ENCODE measurements around the gene MED27. TPM values are rescaled to one million over a fixed set of nuclear protein-coding genes. Genes with fewer than 3 reads are reported as not detected.

The MED27 gene
- total RNA-seq, 1 donor from 2014 or later, result 21.3 TPM

DNA sequence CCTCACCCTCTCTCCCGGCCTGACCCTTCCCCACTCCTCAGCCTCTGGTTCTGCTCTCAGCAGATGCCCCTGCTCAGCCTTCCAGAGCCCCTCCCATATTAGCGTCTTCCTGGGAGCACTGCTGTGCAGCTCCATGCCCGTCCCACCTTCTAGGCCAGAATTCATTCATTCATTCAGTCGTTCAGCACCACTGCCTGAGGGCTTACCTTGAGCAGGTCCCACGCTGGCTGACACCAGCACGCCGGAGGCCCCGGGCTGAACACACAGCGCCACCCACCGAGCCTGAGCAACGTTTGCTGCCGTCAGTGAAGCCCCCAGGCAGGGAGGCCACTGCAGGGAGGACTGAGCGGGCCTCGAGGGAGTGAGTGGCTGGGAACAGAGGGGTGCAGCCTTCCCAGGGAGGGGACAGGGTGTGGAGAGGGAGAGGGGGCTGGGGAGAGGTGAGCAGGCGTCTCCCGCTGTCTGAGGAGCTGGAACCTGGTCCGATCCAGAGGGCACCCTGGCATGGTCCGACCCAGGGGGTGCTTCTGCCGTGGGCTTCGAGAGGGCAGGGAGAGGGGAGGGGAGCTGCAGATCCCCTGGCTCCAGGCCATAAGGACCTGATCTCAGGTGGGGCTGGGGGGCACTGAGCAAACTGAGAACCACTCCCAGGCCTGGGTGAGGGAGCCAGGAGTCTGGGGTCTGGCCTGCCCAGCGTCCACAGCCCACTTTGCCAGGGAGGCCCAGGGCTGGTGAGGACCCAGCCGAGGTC, 241.0 kb downstream of the MED27 start:
- DNase-seq (ENCODE audit: low read depth), result no peak
- TF ChIP-seq, protein P1, sequence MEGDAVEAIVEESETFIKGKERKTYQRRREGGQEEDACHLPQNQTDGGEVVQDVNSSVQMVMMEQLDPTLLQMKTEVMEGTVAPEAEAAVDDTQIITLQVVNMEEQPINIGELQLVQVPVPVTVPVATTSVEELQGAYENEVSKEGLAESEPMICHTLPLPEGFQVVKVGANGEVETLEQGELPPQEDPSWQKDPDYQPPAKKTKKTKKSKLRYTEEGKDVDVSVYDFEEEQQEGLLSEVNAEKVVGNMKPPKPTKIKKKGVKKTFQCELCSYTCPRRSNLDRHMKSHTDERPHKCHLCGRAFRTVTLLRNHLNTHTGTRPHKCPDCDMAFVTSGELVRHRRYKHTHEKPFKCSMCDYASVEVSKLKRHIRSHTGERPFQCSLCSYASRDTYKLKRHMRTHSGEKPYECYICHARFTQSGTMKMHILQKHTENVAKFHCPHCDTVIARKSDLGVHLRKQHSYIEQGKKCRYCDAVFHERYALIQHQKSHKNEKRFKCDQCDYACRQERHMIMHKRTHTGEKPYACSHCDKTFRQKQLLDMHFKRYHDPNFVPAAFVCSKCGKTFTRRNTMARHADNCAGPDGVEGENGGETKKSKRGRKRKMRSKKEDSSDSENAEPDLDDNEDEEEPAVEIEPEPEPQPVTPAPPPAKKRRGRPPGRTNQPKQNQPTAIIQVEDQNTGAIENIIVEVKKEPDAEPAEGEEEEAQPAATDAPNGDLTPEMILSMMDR (conservative IDR thresholded peaks at IDR 0.05; ENCODE audit: low read depth, low read length), result no peak
- no peak overlapping the region for H3K4me3 ChIP-seq (ENCODE audit: low read depth, low read length)

DNA sequence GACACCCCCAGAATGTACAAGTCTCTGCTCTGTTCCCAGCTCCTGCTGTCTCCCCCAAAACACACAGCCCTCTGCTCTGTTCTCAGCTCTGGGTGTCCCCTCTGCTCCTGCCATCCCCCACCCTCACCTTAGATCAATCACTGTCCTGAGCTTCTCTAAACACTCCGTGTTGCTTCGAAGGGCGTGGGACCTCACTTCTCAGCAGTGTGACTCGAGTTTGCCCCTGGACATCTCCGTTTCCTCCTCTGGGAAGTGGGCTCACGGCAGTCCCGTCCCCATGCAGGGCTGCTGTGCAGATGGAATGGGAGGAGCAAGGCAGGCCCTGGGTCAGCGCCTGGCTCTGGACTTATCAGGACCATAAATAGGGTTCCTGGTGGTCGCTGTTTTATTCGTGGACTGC, 241.8 kb downstream of the MED27 start:
- TF ChIP-seq, protein P1 (conservative IDR thresholded peaks at IDR 0.05; ENCODE audit: low read depth, low read length), result no peak
- DNase-seq (ENCODE audit: low read depth), result no peak
- H3K4me3 ChIP-seq (ENCODE audit: low read depth, low read length), result no peak overlapping the region

DNA sequence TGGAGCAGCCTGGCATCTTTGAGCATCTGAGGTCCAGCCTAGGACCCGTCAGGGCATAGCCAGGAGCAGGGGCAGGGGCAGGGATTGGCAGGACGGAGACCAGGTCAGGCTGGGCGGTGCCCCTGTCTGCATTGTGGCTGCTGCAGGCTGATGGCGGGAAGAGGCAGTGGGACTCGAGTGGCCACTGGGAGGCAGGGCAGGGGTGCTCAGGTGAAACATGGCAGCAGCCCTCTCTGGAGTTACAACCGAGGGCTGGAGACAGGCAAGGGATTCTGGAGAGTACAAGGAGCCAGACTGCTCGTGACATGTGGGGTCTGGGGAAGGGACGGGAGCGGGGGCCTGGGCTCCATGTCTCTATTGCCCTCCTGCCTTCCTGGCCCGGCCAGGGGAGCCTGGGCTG, 242.4 kb downstream of the MED27 start:
- TF ChIP-seq, protein P1 (conservative IDR thresholded peaks at IDR 0.05; ENCODE audit: low read depth, low read length), result no peak
- no peak for DNase-seq (ENCODE audit: low read depth)
- no peak overlapping the region for H3K4me3 ChIP-seq (ENCODE audit: low read depth, low read length)

DNA sequence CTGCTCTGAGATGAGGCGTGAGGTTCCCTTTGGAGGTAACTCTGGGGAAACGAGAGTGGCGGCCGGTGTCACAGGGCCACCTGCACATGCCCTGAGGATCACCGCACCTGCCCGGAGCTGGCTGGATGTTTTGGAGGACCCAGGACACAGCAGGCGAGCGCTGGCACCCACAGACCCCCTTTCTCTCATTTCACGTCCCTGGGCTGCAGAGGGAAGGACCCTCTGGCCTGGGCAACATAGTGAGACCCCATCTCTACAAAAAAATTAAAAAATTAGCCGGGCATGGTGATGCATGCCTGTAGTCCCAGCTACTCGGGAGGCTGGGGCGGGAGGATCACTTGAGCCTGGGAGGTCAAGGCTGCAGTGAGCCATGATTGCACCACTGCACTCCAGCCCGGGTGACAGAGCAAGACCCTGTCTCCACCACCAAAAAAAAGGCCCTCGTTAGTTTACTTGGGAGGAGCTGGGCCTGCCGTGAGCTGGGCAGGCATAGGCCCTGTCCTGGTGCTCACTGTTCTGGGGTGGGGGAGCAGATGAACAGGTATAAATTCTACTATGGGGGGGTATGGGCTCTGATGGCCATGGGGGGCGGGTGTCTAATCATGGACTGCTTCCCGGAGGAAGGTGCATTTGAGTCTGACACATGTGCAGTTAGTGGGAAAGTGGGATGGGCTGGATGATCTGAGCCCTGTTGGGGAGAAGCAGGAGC, 242.9 kb downstream of the MED27 start:
- TF ChIP-seq, protein P1 (conservative IDR thresholded peaks at IDR 0.05; ENCODE audit: low read depth, low read length), result no peak
- H3K4me3 ChIP-seq (ENCODE audit: low read depth, low read length), result no peak overlapping the region
- DNase-seq (ENCODE audit: low read depth), result no peak

DNA sequence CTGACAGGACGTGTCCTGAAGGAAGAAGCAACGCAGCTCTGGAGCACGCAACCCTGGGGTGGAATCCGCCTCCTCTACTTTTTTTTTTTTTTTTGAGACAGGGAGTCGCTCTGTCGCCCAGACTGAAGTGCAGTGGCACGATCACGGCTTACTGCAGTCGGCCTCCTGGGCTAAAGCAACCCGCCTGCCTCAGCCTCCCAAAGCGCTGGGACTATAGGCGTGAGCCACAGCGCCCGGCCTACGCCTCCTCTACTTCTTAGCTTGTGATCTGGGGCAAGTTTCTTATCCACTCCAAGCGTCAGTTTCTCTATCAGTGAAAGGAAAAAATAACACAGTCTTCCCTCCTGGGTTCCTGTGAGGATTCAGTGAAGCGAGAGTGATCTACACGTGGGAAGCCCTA, 243.6 kb downstream of the MED27 start:
- TF ChIP-seq, protein P1 (conservative IDR thresholded peaks at IDR 0.05; ENCODE audit: low read depth, low read length), result no peak
- H3K4me3 ChIP-seq (ENCODE audit: low read depth, low read length), result no peak overlapping the region
- no peak for DNase-seq (ENCODE audit: low read depth)

DNA sequence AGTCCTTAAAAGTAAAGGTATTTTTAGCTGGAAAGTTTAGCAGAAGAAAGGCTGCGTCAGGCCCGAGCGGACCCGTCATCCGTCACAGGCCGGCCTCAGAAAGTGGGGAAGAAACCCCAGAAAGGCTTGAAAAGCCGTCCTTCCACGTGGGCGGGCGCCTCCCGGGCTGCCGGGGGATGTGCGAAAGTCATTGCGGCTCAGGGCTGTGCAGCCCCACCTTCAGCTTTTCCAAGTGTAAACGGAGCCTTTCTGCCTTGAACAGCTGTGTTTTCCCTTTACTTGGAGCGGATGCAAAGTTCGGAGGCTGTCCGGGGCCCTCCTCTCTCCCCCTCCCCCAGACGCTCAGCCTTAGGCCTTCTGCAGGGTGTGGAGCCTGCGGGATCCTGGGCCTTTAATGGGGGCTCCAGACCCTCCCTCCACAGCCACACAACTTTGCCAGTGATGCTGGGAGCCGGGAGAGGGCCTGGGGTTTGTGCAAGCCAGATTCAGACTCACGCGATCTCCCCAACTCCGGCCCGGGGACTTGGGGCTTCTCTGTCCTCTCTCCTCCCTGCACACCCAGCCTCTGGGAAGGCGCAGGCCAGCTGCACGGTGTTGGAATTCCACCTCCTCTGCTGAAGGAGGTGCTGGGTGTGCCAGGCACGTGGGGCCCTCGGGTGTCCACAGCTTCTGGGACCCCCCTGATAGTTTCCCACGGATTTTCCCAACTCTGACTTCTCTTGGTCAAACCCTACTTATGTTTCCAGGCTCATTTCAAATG, 244.3 kb downstream of the MED27 start:
- no peak overlapping the region for H3K4me3 ChIP-seq (ENCODE audit: low read depth, low read length)
- no peak for DNase-seq (ENCODE audit: low read depth)
- TF ChIP-seq, protein P1 (conservative IDR thresholded peaks at IDR 0.05; ENCODE audit: low read depth, low read length), result no peak
